Body of pancreas (tissue), 4 donors: ENCODE measurements around the gene NME8. TPM values are rescaled to one million over a fixed set of nuclear protein-coding genes. Genes with fewer than 3 reads are reported as not detected.
"Not testable (repeated sequence)": the region's sequence is repeated elsewhere in the genome, so short reads cannot be mapped to it uniquely, and the experiment has no call there.

Experiments used
- ATAC-seq: fragments of 150-250 bp; one replicate; pipeline ENCODE4 v1.9.1; 2016
- DNase-seq, 4 donors: peaks; one replicate each; pipeline ENCODE4 v3.0.0-alpha.2; 2019
- H3K27ac ChIP-seq, 4 donors: fragments of 200-600 bp; sonication (generic); 1 replicate in 3 of 4; 2 replicates in 1 of 4; pipeline versions ENCODE4 v1.5.1 to v1.6.1; 2016 to 2019; ENCODE audit warnings: mild to moderate bottlenecking in 1 of 4, mixed read lengths in 1 of 4, moderate library complexity in 1 of 4
- H3K27me3 ChIP-seq, 2 donors: fragments of 200-600 bp; sonication (generic); one replicate each; pipeline ENCODE4 v1.6.0; 2016; ENCODE audit warnings: mild to moderate bottlenecking in 1 of 2
- H3K36me3 ChIP-seq, 2 donors: fragments of 200-600 bp; sonication (generic); replicated peaks in 1 of 2; 2 replicates each; pipeline ENCODE4 v1.5.1; 2016; ENCODE audit warnings: low read depth in 2 of 2; ENCODE audit not compliant: insufficient read depth in 1 of 2
- H3K4me1 ChIP-seq: fragments of 200-600 bp; sonication (generic); one replicate; pipeline ENCODE4 v1.6.0; 2016
- H3K4me3 ChIP-seq, 2 donors: fragments of 200-600 bp; sonication (generic); 1 replicate in 1 of 2; 2 replicates in 1 of 2; pipeline ENCODE4 v1.5.1; 2016 to 2019
- H3K9me3 ChIP-seq, 3 donors: fragments of 200-600 bp; sonication (generic); 1 replicate in 2 of 3; 2 replicates in 1 of 3; pipeline ENCODE4 v1.5.1; 2016
- POLR2A ChIP-seq, 3 donors: fragments of 450-650 bp; IDR thresholded peaks; one replicate each; pipeline ENCODE4 v1.6.1; 2016; ENCODE audit warnings: antibody characterized with exemption in 3 of 3, mild to moderate bottlenecking in 2 of 3
- WGBS, 2 donors: methylation state at CpG; one replicate each; pipeline ENCODE4 v1.1.5; 2017; 5-methylcytosine and 5-hydroxymethylcytosine counted together
- intact Hi-C: fragments of 100-400 bp; cut with DNase I; formaldehyde crosslinking; loops from one replicate; pipeline ENCODE4 v1.15.1; 2023
- total RNA-seq, 2 donors: library from RNA; depleted of rRNA; stranded (reverse); fragments of >200 nt; gene quantifications; one replicate each; pipeline ENCODE4 v1.1.0, GENCODE V29; 2016
- TF ChIP-seq, protein P1 (sequence below), 7 experiments: fragments of 450-650 bp in 4 of 7; fragments of 200-600 bp in 3 of 7; sonication (generic) in 3 of 7; IDR thresholded peaks; one replicate each; pipeline ENCODE4 v1.5.1; 2016 to 2019; ENCODE audit warnings: antibody characterized with exemption in 7 of 7

The NME8 gene
- not detected for total RNA-seq

DNA sequence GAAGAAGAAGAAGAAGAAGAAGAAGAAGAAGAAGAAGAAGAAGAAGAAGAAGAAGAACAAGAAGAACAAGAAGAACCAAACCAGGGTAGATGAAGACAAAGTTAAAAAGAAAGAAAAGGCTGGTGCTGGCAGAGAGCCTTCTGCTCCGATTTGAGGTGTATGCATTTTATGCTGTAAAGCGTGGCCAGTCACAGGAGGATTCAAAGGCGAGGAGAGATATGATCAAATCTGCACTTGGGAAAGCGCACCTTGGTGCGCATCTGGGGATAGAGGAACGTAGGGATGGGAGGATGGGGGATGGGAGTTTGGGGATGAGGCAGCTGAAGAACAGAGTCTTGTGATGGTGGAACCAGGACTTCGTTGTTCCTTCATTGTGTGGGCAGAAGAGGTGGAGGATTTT, at the start of gene NME8:
TSS of gene NME8 (plus strand) at position 301 of the 400 bp plus-strand sequence. CDS start 1,670 bp downstream, outside the sequence.
- TF ChIP-seq, protein P1, sequence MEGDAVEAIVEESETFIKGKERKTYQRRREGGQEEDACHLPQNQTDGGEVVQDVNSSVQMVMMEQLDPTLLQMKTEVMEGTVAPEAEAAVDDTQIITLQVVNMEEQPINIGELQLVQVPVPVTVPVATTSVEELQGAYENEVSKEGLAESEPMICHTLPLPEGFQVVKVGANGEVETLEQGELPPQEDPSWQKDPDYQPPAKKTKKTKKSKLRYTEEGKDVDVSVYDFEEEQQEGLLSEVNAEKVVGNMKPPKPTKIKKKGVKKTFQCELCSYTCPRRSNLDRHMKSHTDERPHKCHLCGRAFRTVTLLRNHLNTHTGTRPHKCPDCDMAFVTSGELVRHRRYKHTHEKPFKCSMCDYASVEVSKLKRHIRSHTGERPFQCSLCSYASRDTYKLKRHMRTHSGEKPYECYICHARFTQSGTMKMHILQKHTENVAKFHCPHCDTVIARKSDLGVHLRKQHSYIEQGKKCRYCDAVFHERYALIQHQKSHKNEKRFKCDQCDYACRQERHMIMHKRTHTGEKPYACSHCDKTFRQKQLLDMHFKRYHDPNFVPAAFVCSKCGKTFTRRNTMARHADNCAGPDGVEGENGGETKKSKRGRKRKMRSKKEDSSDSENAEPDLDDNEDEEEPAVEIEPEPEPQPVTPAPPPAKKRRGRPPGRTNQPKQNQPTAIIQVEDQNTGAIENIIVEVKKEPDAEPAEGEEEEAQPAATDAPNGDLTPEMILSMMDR (IDR thresholded peaks at IDR 0.05) = no peak
- TF ChIP-seq POLR2A (IDR thresholded peaks at IDR 0.05) = no peak
- Histone ChIP-seq H3K4me3 (no peak within 1 kb of the TSS), H3K9me3 (no peaks in the 10 kb centered on the region), H3K4me1 (no peaks in the 10 kb centered on the region), H3K27ac (no peak within 1 kb of the TSS), H3K36me3 (no peaks in the 10 kb centered on the region), H3K27me3 (no peaks in the 10 kb centered on the region)
- WGBS, 2 donors = 73% methylated on average over 7 of the region's 7 CpGs
- ATAC-seq (no peak), DNase-seq (no peak)
- intact Hi-C loops = no loop called here

GRCh38 chr7:37806152-37806551, 42.2 kb upstream of the NME8 start:
- H3K4me3 ChIP-seq = no peak overlapping the region
- no peaks in the 10 kb centered on the region for H3K27me3 ChIP-seq
- no peak overlapping the region for H3K27ac ChIP-seq
- intact Hi-C loops = no loop called here
- no peak for ATAC-seq
- H3K36me3 ChIP-seq = no peaks in the 10 kb centered on the region
- WGBS, 2 donors = 52 to 84% methylated on average over 2 of the region's 2 CpGs
- H3K9me3 ChIP-seq = no peaks in the 10 kb centered on the region
- TF ChIP-seq, protein P1 (IDR thresholded peaks at IDR 0.05) = no peak
- no peak for TF ChIP-seq POLR2A (IDR thresholded peaks at IDR 0.05)
- DNase-seq = no peak
- H3K4me1 ChIP-seq = no peaks in the 10 kb centered on the region

GRCh38 chr7:37812161-37812580, 36.2 kb upstream of the NME8 start:
- DNase-seq, ATAC-seq, H3K4me3 ChIP-seq, H3K4me1 ChIP-seq, intact Hi-C loops, H3K27me3 ChIP-seq, H3K36me3 ChIP-seq, H3K27ac ChIP-seq, H3K9me3 ChIP-seq: not testable (repeated sequence)
- WGBS, 2 donors = 35 to 54% methylated on average over 1 of the region's 1 CpG

DNA sequence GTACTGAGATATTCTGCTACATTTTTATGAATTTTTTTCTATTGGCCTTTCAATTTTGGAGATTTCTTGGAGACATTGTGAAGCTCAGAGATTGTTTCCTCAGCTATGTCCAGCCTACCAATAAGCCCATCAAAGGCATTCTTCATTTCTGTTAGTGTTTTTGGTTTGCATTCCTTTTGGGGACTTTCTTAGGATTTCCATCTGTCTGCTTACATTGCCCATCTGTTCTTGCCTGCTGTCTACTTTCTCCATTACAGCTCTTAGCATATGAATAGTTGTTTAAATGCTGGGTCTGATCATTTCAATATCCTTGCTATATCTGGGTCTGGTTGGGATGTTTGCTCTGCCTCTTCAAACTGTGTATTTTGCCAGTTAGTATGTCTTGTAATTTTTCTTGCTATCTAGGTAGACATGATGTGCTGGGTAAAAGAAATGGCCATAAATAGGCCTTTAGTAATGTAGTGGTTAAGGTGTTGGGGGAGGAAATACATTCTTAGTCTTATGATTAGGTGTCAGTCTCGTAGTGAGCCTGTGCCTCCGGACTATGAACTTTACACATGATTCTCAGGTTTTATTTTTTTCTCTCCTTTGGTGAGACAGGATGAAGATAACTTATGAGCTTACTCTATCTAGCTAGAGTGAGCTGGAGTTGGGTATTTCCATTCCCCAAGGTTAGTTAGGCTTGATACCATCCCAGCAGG, 32.6 kb upstream of the NME8 start:
- ATAC-seq = no peak
- Histone ChIP-seq H3K4me3 (no peak overlapping the region), H3K27me3 (no peaks in the 10 kb centered on the region), H3K4me1 (no peaks in the 10 kb centered on the region), H3K9me3 (no peaks in the 10 kb centered on the region), H3K27ac (no peak overlapping the region), H3K36me3 (no peaks in the 10 kb centered on the region)
- DNase-seq = no peak
- intact Hi-C loops = no loop called here
- WGBS, 2 donors = 67 to 68% methylated on average over 2 of the region's 2 CpGs
- no peak for TF ChIP-seq POLR2A (IDR thresholded peaks at IDR 0.05)
- TF ChIP-seq, protein P1 (IDR thresholded peaks at IDR 0.05) = no peak

GRCh38 chr7:37816922-37817590, 31.3 kb upstream of the NME8 start:
- Histone ChIP-seq H3K27ac (no peak overlapping the region), H3K36me3 (no peaks in the 10 kb centered on the region), H3K27me3 (no peaks in the 10 kb centered on the region), H3K4me1 (no peaks in the 10 kb centered on the region), H3K9me3 (peaks cover 0 to 4% (median 0%) of the 10 kb centered on the region in 3 donors), H3K4me3 (no peak overlapping the region)
- TF ChIP-seq, protein P1 (IDR thresholded peaks at IDR 0.05) = no peak
- no peak for TF ChIP-seq POLR2A (IDR thresholded peaks at IDR 0.05)
- 74 to 77% methylated on average over 3 of the region's 3 CpGs for WGBS, 2 donors
- ATAC-seq (no peak), DNase-seq (no peak)
- intact Hi-C loops = no loop called here
